ENCODE measurements around the gene JAGN1.
"Not testable (repeated sequence)": the region's sequence is repeated elsewhere in the genome, so short reads cannot be mapped to it uniquely, and the experiment has no call there.

JAGN1 gene

DNA sequence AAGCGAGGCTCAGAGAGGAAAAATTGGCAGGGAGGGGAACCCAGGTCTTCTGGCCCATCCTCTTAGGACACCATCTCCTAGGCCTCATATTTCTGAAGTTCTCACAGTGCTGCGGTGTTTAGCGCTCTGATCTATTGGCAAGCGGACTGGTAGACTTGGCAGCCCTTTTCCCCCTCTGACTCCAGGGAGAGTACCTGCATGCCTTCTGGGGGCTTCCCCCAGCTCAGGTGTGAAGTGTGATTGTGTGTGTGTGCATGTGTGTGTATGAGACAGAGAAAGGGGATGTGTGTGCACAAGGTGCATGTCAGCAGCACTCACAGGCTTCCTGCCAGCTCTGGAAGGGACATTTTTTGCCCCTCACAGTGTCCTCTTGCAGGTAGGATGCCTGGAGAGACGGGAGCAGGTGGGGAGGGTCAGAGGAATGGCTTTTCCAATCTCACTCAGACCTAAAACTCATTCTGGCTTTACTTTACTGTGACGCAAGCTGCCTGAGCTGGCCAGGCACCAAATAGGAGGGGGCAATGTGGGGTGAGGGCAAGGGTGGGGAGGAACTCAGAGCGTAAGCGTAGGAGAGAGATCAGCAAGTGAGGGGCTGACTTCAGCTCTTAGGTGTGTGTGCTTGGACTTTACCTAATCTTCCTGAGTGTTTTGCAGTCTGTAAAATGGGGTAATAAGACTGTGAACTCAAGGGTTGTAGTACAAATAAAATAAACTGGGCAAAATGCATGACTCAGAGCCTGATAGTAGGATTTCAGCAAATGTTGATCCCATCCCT, 8.2 kb downstream of the JAGN1 start:
- Histone ChIP-seq H3K27ac (ENCODE audit: low read depth, low read length) (no peak overlapping the region), H3K36me3 (ENCODE audit: control insufficient read depth, insufficient read depth, low read length) (peaks cover 6% of the 10 kb centered on the region), H3K27me3 (ENCODE audit: control insufficient read depth, insufficient read depth, low read length) (no peaks in the 10 kb centered on the region), H3K4me1 (ENCODE audit: control insufficient read depth, insufficient read depth, low read length) (peaks cover 12% of the 10 kb centered on the region), H3K4me3 (ENCODE audit: low read depth, low read length) (no peak overlapping the region), H3K9me3 (ENCODE audit: control insufficient read depth, insufficient read depth, low read length) (no peaks in the 10 kb centered on the region), H3K9ac (ENCODE audit: low read depth, low read length) (no peak overlapping the region)

DNA sequence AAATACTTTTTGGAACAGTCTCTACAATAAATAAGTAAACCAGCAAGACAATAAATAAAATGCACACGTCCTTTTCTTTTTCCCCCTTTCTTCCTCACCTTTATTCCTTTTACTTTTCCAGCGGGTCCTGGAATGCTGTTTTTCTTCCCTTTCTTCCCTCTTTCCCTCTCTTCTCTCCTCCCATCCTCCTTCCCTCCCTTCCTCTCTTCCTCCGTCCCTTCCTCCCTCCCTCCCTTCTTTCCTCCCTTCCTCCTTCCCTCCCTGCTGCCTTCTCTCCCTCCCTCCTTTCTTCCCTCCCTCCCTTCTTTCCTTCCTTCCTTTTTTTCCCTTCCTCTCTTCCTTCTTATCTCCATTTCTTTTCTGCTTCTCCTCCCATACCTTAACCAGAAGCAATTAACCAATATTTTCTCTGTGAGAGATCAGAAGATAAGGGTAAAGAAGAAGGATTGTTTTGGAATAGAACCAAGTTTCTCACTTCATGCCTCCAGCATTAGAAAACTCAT, 8.9 kb downstream of the JAGN1 start:
- H3K4me3 ChIP-seq (ENCODE audit: low read depth, low read length): no peak overlapping the region
- no peak overlapping the region for H3K27ac ChIP-seq (ENCODE audit: low read depth, low read length)
- no peaks in the 10 kb centered on the region for H3K27me3 ChIP-seq (ENCODE audit: control insufficient read depth, insufficient read depth, low read length)
- no peak overlapping the region for H3K9ac ChIP-seq (ENCODE audit: low read depth, low read length)
- H3K9me3 ChIP-seq (ENCODE audit: control insufficient read depth, insufficient read depth, low read length): no peaks in the 10 kb centered on the region
- no peaks in the 10 kb centered on the region for H3K36me3 ChIP-seq (ENCODE audit: control insufficient read depth, insufficient read depth, low read length)
- H3K4me1 ChIP-seq (ENCODE audit: control insufficient read depth, insufficient read depth, low read length): peaks cover 12% of the 10 kb centered on the region

DNA sequence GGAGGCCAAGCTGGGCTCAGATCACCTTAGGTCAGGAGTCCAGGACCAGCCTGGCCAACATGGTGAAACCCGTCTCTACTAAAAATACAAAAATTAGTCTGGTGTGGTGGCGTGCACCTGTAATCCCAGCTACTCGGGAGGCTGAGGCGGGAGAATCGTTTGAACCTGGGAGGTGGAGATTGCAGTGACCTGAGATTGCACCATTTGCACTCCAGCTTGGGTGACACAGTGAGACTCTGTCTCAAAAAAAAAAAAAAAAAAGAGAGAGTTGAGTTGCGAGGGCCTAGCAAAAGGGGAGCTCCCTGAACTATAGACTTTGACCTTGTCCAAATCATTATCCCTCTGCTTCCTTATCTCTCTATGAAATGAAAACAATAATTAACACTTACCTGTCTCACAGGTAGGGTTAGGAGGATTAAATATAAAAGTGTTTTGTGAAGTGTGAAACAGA, 10.6 kb downstream of the JAGN1 start:
- H3K9me3 ChIP-seq (ENCODE audit: control insufficient read depth, insufficient read depth, low read length); H3K36me3 ChIP-seq (ENCODE audit: control insufficient read depth, insufficient read depth, low read length); H3K27ac ChIP-seq (ENCODE audit: low read depth, low read length); H3K4me3 ChIP-seq (ENCODE audit: low read depth, low read length); H3K9ac ChIP-seq (ENCODE audit: low read depth, low read length); H3K27me3 ChIP-seq (ENCODE audit: control insufficient read depth, insufficient read depth, low read length): not testable (repeated sequence)
- peaks cover 12% of the 10 kb centered on the region for H3K4me1 ChIP-seq (ENCODE audit: control insufficient read depth, insufficient read depth, low read length)

DNA sequence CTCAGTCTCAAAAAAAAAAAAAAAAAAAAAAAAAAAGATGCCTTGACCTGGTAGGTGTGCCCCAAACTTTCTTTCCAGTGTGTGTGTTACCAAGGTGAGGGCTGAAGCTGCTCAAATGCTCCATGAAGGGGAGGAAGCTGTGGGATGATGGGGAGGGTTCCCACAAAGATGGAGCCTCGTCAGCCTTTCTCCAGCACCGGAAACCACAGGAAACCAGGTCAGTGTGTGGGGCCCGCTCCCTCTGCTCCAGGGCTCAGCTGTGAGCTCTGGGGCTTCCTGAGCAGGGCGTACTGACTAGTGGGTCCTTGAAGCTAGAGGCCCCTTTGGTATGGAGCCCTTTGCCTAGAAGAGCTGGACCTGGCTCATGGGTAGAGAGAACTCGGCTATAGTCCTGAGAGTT, 11.6 kb downstream of the JAGN1 start:
- Histone ChIP-seq H3K27ac (ENCODE audit: low read depth, low read length) (no peak overlapping the region), H3K4me3 (ENCODE audit: low read depth, low read length) (no peak overlapping the region), H3K4me1 (ENCODE audit: control insufficient read depth, insufficient read depth, low read length) (peaks cover 12% of the 10 kb centered on the region), H3K9me3 (ENCODE audit: control insufficient read depth, insufficient read depth, low read length) (no peaks in the 10 kb centered on the region), H3K27me3 (ENCODE audit: control insufficient read depth, insufficient read depth, low read length) (no peaks in the 10 kb centered on the region), H3K36me3 (ENCODE audit: control insufficient read depth, insufficient read depth, low read length) (no peaks in the 10 kb centered on the region), H3K9ac (ENCODE audit: low read depth, low read length) (no peak overlapping the region)

DNA sequence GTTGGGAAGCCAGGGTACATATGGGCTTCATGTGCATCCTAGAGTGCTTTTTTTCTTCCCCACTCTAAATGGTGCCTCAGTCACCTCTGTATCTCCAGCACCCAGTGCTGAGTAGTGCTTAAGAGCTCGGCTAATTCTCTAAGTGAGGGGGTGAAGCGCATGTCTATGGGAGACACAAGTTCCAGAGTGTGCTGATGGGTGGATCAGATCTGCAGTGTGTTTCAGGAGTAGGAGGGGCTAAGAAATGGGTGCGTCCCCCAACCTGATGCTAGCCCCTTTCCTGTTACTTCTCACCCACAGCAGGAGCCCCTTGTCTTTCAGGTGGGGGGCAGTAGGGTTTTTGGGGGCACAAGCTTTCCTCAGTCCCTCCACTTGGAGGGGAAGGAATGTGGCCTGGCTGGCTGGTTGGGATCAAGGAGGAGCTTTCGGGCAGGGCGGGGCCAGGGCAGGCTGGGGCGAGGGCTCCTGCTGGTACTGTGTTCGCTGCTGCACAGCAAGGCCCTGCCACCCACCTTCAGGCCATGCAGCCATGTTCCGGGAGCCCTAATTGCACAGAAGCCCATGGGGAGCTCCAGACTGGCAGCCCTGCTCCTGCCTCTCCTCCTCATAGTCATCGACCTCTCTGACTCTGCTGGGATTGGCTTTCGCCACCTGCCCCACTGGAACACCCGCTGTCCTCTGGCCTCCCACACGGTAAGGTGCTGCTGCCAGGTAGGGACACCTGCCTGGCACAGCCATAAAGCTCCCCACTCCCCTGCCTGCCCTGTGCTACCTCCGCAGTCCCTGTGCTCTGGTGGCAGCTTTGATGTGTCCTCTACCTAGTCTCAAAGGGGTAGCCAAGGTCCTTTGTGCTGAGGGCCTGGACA, 12.2 kb downstream of the JAGN1 start, which contains the start of gene IL17RE:
Gene IL17RE (plus strand): TSS at position 477 of the 866 bp plus-strand sequence. CDS start 85 bp downstream, at position 562.
- Histone ChIP-seq H3K9me3 (ENCODE audit: control insufficient read depth, insufficient read depth, low read length) (no peaks in the 10 kb centered on the region), H3K4me1 (ENCODE audit: control insufficient read depth, insufficient read depth, low read length) (peaks cover 12% of the 10 kb centered on the region), H3K4me3 (ENCODE audit: low read depth, low read length) (no peak within 1 kb of the TSS; the same call in 1 of the 2 replicates), H3K27ac (ENCODE audit: low read depth, low read length) (peak within 1 kb of the TSS; percentile 60), H3K9ac (ENCODE audit: low read depth, low read length) (no peak within 1 kb of the TSS), H3K27me3 (ENCODE audit: control insufficient read depth, insufficient read depth, low read length) (no peaks in the 10 kb centered on the region), H3K36me3 (ENCODE audit: control insufficient read depth, insufficient read depth, low read length) (no peaks in the 10 kb centered on the region)

DNA sequence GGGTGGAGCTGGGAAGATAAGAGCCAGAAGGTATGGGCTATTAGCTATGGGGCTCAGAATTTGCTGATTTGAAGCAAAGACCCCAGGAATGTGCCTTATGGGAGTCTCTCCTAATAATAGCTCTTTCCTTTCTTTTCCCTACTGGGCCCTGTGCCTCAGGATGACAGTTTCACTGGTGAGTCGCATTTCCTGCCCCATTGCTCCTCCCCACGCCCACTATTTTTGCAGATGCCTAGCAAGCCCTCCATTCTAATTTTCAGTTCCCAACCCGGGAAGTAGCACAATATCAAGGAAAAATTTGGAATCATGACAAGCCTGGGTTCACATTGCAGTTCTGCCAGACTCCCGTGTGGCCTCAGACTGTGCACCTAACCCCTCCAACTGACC, 12.8 kb downstream of the JAGN1 start:
- Histone ChIP-seq H3K27ac (ENCODE audit: low read depth, low read length) (peak overlapping the region; percentile 60), H3K27me3 (ENCODE audit: control insufficient read depth, insufficient read depth, low read length) (no peaks in the 10 kb centered on the region), H3K36me3 (ENCODE audit: control insufficient read depth, insufficient read depth, low read length) (no peaks in the 10 kb centered on the region), H3K9ac (ENCODE audit: low read depth, low read length) (no peak overlapping the region), H3K9me3 (ENCODE audit: control insufficient read depth, insufficient read depth, low read length) (no peaks in the 10 kb centered on the region), H3K4me1 (ENCODE audit: control insufficient read depth, insufficient read depth, low read length) (peaks cover 12% of the 10 kb centered on the region), H3K4me3 (ENCODE audit: low read depth, low read length) (no peak overlapping the region; the same call in 1 of the 2 replicates)

DNA sequence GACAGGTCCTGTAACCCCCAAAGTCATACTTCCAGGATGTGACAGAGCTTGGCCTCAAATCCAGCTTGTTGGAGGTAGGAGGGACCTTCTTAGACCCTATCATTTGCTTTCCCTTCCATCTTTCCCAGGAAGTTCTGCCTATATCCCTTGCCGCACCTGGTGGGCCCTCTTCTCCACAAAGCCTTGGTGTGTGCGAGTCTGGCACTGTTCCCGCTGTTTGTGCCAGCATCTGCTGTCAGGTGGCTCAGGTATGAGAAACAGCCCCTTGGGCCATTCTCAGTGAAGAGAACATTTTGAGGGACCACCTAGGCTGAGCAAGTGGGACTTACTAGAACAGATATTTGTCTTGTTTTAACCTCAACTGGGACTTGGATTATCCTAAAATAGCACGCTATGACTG, 13.5 kb downstream of the JAGN1 start:
- no peaks in the 10 kb centered on the region for H3K27me3 ChIP-seq (ENCODE audit: control insufficient read depth, insufficient read depth, low read length)
- no peaks in the 10 kb centered on the region for H3K9me3 ChIP-seq (ENCODE audit: control insufficient read depth, insufficient read depth, low read length)
- peaks cover 12% of the 10 kb centered on the region for H3K4me1 ChIP-seq (ENCODE audit: control insufficient read depth, insufficient read depth, low read length)
- H3K36me3 ChIP-seq (ENCODE audit: control insufficient read depth, insufficient read depth, low read length): no peaks in the 10 kb centered on the region
- no peak overlapping the region for H3K27ac ChIP-seq (ENCODE audit: low read depth, low read length)
- H3K9ac ChIP-seq (ENCODE audit: low read depth, low read length): no peak overlapping the region
- H3K4me3 ChIP-seq (ENCODE audit: low read depth, low read length): no peak overlapping the region

DNA sequence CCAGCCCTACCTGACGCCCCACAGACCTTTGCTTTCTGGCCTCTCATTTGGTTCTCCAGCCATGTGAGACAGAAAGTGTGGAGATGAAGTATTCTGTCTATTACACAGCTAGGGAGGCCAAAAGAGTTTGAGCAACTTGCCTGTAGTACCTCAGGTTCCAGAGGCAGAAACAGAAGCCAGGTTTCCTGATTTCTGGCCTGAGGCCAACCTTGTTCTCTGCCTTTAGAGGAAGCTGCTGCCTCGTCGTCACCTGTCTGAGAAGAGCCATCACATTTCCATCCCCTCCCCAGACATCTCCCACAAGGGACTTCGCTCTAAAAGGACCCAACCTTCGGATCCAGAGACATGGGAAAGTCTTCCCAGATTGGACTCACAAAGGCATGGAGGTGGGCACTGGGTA, 16.1 kb downstream of the JAGN1 start:
- Histone ChIP-seq H3K27ac (ENCODE audit: low read depth, low read length) (no peak overlapping the region), H3K9ac (ENCODE audit: low read depth, low read length) (no peak overlapping the region), H3K36me3 (ENCODE audit: control insufficient read depth, insufficient read depth, low read length) (no peaks in the 10 kb centered on the region), H3K4me3 (ENCODE audit: low read depth, low read length) (no peak overlapping the region), H3K4me1 (ENCODE audit: control insufficient read depth, insufficient read depth, low read length) (peaks cover 12% of the 10 kb centered on the region), H3K9me3 (ENCODE audit: control insufficient read depth, insufficient read depth, low read length) (no peaks in the 10 kb centered on the region), H3K27me3 (ENCODE audit: control insufficient read depth, insufficient read depth, low read length) (no peaks in the 10 kb centered on the region)

DNA sequence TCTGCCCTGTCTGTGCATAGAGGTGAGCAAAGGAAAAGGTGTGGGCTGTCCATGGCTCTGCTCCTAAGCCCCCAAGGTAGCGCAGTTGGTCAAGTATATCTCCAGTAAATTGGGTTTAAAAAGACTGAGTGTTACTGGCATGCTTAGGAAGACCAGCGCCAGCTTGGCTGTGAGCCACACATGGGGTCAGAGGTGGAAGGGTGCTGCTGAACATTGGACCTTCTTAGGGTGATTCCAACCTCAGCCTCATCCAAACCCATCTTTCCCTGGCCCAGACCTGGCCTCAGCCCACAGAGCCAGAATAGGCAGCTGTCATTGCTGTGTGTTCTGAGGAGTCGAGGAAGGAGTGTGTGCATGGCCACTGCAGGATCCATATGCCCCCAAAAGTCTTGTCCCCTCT, 17.9 kb downstream of the JAGN1 start:
- Histone ChIP-seq H3K9ac (ENCODE audit: low read depth, low read length) (no peak overlapping the region), H3K9me3 (ENCODE audit: control insufficient read depth, insufficient read depth, low read length) (no peaks in the 10 kb centered on the region), H3K4me1 (ENCODE audit: control insufficient read depth, insufficient read depth, low read length) (no peaks in the 10 kb centered on the region), H3K27ac (ENCODE audit: low read depth, low read length) (no peak overlapping the region), H3K27me3 (ENCODE audit: control insufficient read depth, insufficient read depth, low read length) (no peaks in the 10 kb centered on the region), H3K36me3 (ENCODE audit: control insufficient read depth, insufficient read depth, low read length) (no peaks in the 10 kb centered on the region), H3K4me3 (ENCODE audit: low read depth, low read length) (no peak overlapping the region)

DNA sequence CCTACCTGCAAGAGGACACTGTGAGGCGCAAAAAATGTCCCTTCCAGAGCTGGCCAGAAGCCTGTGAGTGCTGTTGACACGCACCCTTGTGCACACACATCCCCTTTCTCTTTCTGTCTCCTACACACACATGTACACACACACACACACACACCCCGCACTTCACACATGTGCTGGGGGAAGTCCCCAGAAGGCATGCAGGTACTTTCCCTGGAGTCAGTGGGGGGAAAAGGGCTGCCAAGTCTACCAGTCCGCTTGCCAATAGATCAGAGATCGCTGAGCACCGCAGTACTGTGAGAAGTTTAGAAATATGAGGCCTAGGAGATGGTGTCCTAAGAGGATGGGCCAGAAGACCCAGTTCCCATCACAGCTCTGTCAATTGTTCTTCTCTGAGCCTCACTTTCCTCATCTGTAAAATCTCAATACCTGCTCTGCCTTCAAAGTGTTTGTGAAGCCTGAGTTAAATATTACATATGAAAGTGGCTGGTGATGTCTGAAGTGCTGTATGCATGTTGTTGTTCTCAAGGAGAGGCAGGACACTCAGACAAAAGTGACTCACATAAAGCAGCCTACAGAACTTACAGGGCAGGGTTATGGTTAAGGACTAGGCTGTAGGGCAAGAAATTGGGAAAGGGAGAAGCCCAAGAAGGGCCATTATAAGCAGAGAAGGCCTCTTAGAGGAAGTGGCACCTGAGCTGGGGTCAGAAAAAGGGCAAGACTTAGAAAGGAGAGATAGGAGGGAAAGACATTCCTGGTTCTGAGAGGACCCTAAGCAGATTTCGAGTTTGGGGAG, 19.0 kb downstream of the JAGN1 start:
- no peak overlapping the region for H3K27ac ChIP-seq (ENCODE audit: low read depth, low read length)
- H3K9ac ChIP-seq (ENCODE audit: low read depth, low read length): no peak overlapping the region
- H3K4me3 ChIP-seq (ENCODE audit: low read depth, low read length): no peak overlapping the region
- no peaks in the 10 kb centered on the region for H3K36me3 ChIP-seq (ENCODE audit: control insufficient read depth, insufficient read depth, low read length)
- H3K4me1 ChIP-seq (ENCODE audit: control insufficient read depth, insufficient read depth, low read length): no peaks in the 10 kb centered on the region
- H3K27me3 ChIP-seq (ENCODE audit: control insufficient read depth, insufficient read depth, low read length): peaks cover 5% of the 10 kb centered on the region; the same call in 1 of the 2 replicates
- no peaks in the 10 kb centered on the region for H3K9me3 ChIP-seq (ENCODE audit: control insufficient read depth, insufficient read depth, low read length)
